T-helper 9 cell (primary cell): ENCODE results near the gene SPAAR.
"Not testable (repeated sequence)": the region's sequence is repeated elsewhere in the genome, so short reads cannot be mapped to it uniquely, and the experiment has no call there.

Experiments used
- DNase-seq: peaks from one replicate; pipeline ENCODE4 v3.0.0-alpha.2; 2020
- total RNA-seq, 2 donors: gene quantifications; one replicate each; lab custom pipeline; 2026; lab: John Stamatoyannopoulos, UW

The SPAAR gene
- 0 reads per million in 2 donors for total RNA-seq

- no peak for DNase-seq
Measured at GRCh38 chr9:35909274-35909673, at the start of gene SPAAR. Gene SPAAR (plus strand): TSS chr9:35909490. CDS start chr9:35910464, 974 bp downstream.

DNA sequence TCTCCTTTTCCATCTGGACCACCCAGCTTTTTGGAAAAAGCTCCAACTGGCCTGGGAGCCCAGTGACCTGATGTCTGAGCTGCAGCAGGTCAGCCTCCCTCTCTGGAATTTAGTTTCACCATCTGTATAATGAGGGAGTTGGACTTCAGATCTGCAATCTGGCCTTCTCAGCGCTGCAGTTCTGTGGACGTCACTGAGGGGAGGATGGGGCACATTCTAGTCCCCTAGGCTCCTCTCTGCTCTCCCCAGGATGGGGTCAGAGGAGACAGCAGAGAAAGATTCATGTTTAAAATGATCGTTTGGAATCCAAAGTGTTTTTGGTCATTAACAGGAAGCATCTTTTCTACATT lies 49.3 kb upstream of the SPAAR start:
- no peak for DNase-seq

- DNase-seq = no peak
Measured at GRCh38 chr9:35861161-35861897, 48.0 kb upstream of the SPAAR start.

- DNase-seq = no peak
Measured at GRCh38 chr9:35862328-35862727, 47.0 kb upstream of the SPAAR start.

DNA sequence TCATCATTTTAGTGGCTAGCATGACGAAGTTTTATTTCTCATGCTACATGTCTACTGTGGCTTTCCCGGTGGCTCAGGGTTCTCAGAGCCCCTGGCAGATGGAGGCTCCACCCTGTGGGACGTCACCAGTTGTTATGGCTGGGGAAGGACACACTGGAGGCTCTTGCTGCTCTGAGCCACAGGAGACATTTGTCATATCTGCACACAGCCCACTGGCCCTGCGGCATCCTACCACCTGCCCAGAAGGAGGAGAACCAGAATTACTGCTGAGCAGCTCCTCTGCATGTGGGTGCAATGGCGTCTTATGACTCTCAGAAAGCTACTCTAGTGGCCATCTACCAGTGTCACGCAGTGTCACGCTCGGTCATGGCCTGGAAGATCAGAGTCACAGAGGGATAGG lies 45.7 kb upstream of the SPAAR start:
- DNase-seq = no peak

- DNase-seq = no peak
Measured at GRCh38 chr9:35864695-35865255, 44.5 kb upstream of the SPAAR start.

DNA sequence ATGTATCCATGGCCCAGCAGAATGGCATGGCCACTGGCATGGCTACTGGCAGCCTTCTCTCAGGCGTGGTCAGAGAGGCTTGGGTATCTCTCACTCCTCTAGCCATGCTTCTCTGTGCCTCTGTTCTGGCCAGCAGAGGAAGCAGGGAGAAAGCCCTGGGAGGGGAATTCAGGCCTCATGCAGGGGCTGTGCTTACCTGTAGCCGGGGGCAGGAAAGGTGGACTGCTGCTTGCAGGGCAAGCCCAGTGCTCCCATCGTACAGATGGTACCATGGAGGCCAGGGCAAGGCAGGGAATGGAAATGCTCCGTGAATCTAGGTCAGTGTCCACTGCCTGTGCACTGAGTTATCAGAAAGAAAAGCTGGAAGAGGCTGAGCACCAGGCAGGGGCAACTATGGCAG lies 41.8 kb upstream of the SPAAR start:
- no peak for DNase-seq

GRCh38 chr9:35868933-35869332 lies 40.4 kb upstream of the SPAAR start:
- DNase-seq = no peak

DNA sequence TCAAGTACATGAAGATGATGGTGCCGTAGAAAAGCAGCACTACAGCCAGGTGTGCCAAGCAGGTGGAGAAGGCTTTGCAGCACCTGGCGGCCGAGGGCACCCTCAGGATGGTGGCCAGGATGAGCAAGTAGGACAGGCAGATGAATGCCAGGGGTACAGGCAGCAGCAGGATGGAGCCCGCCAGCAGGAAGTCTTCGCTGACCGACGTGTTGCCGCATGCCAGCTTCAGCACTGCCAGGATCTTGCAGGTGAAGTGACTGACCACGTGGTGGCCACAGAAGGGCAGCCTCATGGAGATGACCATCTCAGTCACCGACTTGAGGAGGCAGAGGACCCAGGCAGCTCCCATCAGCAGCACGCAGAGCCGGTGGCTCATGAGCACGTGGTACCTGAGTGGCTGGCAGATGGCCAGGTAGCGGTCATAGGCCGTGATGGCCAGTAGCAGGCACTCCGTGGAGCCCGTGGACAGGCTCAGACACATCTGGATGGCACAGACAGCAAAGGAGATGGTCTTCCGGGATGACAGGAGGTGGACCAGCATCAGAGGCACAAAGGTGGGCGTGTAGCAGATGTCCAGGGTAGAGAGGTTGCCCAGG lies 39.6 kb upstream of the SPAAR start:
- DNase-seq = no peak

- DNase-seq = no peak
Measured at GRCh38 chr9:35870351-35870923, 38.9 kb upstream of the SPAAR start, which contains the start of gene OR13J1. Gene OR13J1 (minus strand): TSS chr9:35870401. CDS start chr9:35870401, 0 bp downstream.

DNA sequence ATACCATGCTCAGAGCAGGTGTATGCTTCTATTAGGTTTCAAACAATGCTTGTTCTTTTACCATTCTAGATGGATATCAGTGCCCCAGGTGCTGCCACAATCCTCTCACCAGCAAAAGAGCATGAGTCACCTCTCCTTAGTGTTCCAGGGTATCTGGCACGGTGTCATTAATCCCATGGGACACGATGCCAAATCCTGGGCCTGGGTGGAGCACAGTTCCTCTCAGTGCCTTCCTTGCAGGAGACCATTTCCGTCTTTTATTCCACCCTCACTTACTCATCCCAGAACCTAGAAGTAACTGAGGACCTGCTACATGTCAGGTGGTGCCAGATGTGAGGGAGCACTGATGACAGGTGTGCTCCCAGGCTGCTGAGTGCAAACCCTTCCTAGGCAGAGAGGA lies 37.7 kb upstream of the SPAAR start:
- DNase-seq = no peak

- no peak for DNase-seq
Measured at GRCh38 chr9:35872505-35872904, 36.8 kb upstream of the SPAAR start.

- peak; percentile 84 for DNase-seq
Measured at GRCh38 chr9:35882263-35882848, 26.9 kb upstream of the SPAAR start.

DNA sequence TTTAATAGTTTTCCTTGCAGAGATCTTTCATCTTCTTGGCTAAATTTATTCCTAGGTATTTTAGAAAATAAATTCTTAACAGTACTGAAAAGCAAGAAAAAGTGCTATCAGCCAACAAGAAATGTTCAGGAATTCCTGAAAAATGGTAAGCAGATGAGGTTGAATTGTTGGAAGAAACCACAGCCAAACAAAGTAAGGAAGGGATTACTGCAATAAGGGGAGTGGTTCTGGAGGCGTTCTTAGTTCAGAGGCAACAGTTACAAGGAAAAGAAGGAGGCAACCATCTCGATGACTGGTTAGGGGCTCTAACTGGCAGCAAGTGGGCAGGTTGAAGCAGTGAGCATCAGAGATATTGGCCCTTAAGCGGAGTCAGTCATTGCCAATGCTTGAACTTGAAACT lies 26.3 kb upstream of the SPAAR start:
- DNase-seq = no peak

GRCh38 chr9:35884908-35885307 lies 24.4 kb upstream of the SPAAR start:
- DNase-seq = not testable (repeated sequence)

DNA sequence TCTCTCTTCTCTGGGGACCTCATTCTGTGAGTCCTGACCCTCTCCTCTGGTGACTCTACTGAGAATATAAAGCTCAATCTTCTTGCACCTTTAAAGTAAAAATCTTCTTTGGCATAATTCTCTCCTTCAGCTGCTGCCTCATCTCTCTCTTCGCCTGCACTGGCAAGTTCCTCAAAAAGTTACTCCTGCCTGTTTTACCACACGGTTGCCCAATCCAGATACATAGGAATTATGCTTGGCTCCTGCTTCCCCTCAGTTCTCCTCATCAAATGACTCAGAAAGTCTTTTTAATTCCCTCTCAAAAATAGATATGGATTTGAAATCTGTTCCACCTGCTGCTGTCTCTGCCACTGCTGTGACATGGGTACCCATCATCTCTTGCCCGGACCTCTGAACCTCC lies 17.6 kb upstream of the SPAAR start:
- no peak for DNase-seq

- no peak for DNase-seq
Measured at GRCh38 chr9:35892051-35892450, 17.2 kb upstream of the SPAAR start.

- no peak for DNase-seq
Measured at GRCh38 chr9:35896570-35896969, 12.7 kb upstream of the SPAAR start.

DNA sequence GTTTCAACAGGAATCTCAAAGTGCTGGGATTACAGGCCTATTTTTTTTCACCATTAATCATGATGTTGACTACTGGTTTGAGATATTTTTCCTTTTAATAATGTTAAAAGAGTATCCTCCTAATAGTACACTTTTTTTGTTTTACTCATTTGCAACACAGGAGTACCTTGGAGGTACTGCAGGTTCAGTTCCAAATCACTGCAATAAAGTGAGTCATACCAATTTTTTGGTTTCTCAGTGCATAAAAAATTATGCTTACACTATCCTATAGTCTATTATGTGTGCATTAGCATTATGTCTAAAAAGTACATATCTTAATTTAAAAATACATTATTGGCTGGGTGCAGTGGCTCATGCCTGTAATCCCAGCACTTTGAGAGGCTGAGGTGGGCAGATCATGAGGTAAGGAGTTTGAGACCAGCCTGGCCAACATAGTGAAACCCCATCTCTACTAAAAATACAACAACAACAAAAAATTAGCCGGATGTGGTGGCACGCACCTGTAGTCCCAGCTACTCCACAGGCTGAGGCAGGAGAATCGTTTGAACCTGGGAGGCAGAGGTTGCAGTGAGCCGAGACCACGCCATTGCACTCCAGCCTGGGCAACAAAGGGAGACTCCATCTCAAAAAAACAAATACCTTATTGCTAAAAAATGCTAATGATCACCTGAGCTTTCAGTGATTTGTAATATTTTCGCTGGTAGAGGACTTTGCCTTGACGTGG lies 11.8 kb upstream of the SPAAR start:
- not testable (repeated sequence) for DNase-seq

- DNase-seq = no peak
Measured at GRCh38 chr9:35898337-35898736, 11.0 kb upstream of the SPAAR start.

DNA sequence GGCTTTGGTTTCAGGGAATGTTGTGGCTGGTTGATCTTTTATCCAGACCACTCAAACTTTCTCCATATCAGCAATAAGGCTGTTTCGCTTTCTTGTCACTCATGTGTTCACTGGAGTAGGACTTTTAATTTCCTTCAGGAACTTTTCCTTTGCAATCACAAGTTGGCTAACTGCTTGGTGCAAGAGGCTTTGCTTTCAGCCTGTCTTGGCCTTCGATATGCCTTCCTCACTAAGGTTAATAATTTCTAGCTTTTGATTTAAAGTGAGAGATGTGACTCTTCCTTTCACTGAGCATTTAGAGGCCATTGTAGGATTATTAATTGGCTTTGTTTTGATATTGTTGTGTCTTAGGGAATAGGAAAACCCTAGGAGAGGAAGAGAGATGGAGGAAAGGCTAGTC lies 10.3 kb upstream of the SPAAR start:
- DNase-seq = no peak

- DNase-seq = no peak
Measured at GRCh38 chr9:35903049-35903448, 6.2 kb upstream of the SPAAR start.

GRCh38 chr9:35904338-35904737 lies 5.0 kb upstream of the SPAAR start:
- no peak for DNase-seq
